NK-92 (cell line): Measurements from ENCODE around the gene SP4.
A peak's percentile ranks its signal among the peaks of the same experiment; 100 is the strongest.

Experiments used
- DNase-seq: peaks from one replicate; lab custom pipeline; 2025; ENCODE audit not compliant: unreplicated experiment; lab: John Stamatoyannopoulos, UW

SP4 gene

GRCh38 chr7:21427871-21428658, at the start of gene SP4:
SP4 (plus strand) TSS chr7:21428083; CDS start chr7:21428252, 169 bp downstream.
- DNase-seq, result peak; percentile 80

- no peak for DNase-seq
These were observed 44.4 kb upstream of the SP4 start for GRCh38 chr7:21383227-21384220.

GRCh38 chr7:21393937-21394336, 33.9 kb upstream of the SP4 start:
- DNase-seq, result no peak

GRCh38 chr7:21401944-21402343, 25.9 kb upstream of the SP4 start:
- no peak for DNase-seq

GRCh38 chr7:21407796-21408480, 19.9 kb upstream of the SP4 start:
- DNase-seq, result no peak

GRCh38 chr7:21408481-21408820, 19.4 kb upstream of the SP4 start:
- DNase-seq, result no peak

GRCh38 chr7:21412410-21412851, 15.5 kb upstream of the SP4 start:
- DNase-seq, result no peak

GRCh38 chr7:21412957-21413356, 14.9 kb upstream of the SP4 start:
- no peak for DNase-seq

- DNase-seq, result no peak
These were observed 14.4 kb upstream of the SP4 start for GRCh38 chr7:21413502-21413901.

GRCh38 chr7:21414795-21415393, 13.0 kb upstream of the SP4 start:
- no peak for DNase-seq

- DNase-seq, result no peak
These were observed 10.2 kb upstream of the SP4 start for GRCh38 chr7:21417647-21418046.

- no peak for DNase-seq
These were observed 5.1 kb upstream of the SP4 start for GRCh38 chr7:21422751-21423150.

- no peak for DNase-seq
These were observed 2.6 kb upstream of the SP4 start for GRCh38 chr7:21425290-21425689.

GRCh38 chr7:21426286-21427181, 1.3 kb upstream of the SP4 start:
- DNase-seq, result no peak

- DNase-seq, result peak; percentile 96
These were observed 557 bp upstream of the SP4 start for GRCh38 chr7:21427182-21427870.

GRCh38 chr7:21428659-21428941, 717 bp downstream of the SP4 start:
- no peak for DNase-seq

- no peak for DNase-seq
These were observed 1.1 kb downstream of the SP4 start for GRCh38 chr7:21429021-21429420.

GRCh38 chr7:21429786-21430574, 2.1 kb downstream of the SP4 start:
- DNase-seq, result no peak

GRCh38 chr7:21430575-21430954, 2.7 kb downstream of the SP4 start:
- no peak for DNase-seq
